Activated T-cell treated with anti-CD3 and anti-CD28 coated beads, Interleukin-2, amount 50 U/mL, for 72 hours (primary cell): ENCODE results near the gene SLC16A2. TPM values are rescaled to one million over a fixed set of nuclear protein-coding genes. Genes with fewer than 3 reads are reported as not detected.

Experiments
- ATAC-seq, 2 donors: fragments of 150-1000 bp; cut with Tn5 transposase; replicated peaks in 1 of 2; 2 replicates each; pipeline ENCODE4 v1.10.0; 2021; ENCODE audit warnings: moderate library complexity in 2 of 2, mild to moderate bottlenecking in 1 of 2
- DNase-seq, 2 donors: peaks; one replicate each; pipeline ENCODE4 v3.0.0; 2021 to 2022; ENCODE audit warnings: mixed read lengths in 1 of 2
- H3K27ac Mint-ChIP-seq: one replicate; pipeline ENCODE4 v1.8.0; 2022; ENCODE audit warnings: mild to moderate bottlenecking, moderate library complexity, mixed read lengths
- H3K27me3 Mint-ChIP-seq: one replicate; pipeline ENCODE4 v1.8.0; 2022; ENCODE audit warnings: low read depth, mixed read lengths
- H3K36me3 Mint-ChIP-seq, 2 donors: one replicate each; pipeline ENCODE4 v1.8.0; 2022; ENCODE audit warnings: mixed read lengths in 2 of 2, mild to moderate bottlenecking in 1 of 2; ENCODE audit not compliant: insufficient read depth in 2 of 2
- H3K4me1 Mint-ChIP-seq: one replicate; pipeline ENCODE4 v1.8.0; 2022; ENCODE audit warnings: low read depth, mixed read lengths
- H3K4me3 Mint-ChIP-seq, 2 donors: one replicate each; pipeline ENCODE4 v1.8.0; 2022; ENCODE audit warnings: mild to moderate bottlenecking in 2 of 2, mixed read lengths in 2 of 2, moderate library complexity in 2 of 2
- H3K9me3 Mint-ChIP-seq, 2 donors: one replicate each; pipeline ENCODE4 v1.8.0; 2022; ENCODE audit warnings: mixed read lengths in 2 of 2
- total RNA-seq, 2 donors: library from RNA; stranded (reverse); gene quantifications; one replicate each; pipeline ENCODE4 v1.2.3, GENCODE V29; 2022

SLC16A2 gene
- under 1 TPM; 0.30 to 0.36 TPM for total RNA-seq

- Mint-ChIP-seq H3K4me3 (peak within 1 kb of the TSS; percentile 83 to 87), H3K27ac (no peak within 1 kb of the TSS), H3K4me1 (peaks cover 11% of the 10 kb centered on the region), H3K9me3 (no peaks in the 10 kb centered on the region), H3K27me3 (peaks cover 62% of the 10 kb centered on the region), H3K36me3 (no peaks in the 10 kb centered on the region)
- DNase-seq = peak; percentile 24 to 38
- peak; percentile 61 to 62 for ATAC-seq
These were observed at the start of gene SLC16A2 for GRCh38 chrX:74421036-74421739. SLC16A2 (plus strand) TSS chrX:74421493; CDS start chrX:74421638, 145 bp downstream.

GRCh38 chrX:74372272-74372671 is 49.0 kb upstream of the SLC16A2 start:
- Mint-ChIP-seq H3K9me3 (no peaks in the 10 kb centered on the region), H3K27ac (no peak overlapping the region), H3K4me3 (peak overlapping the region in 1 of 2 donors; percentile 49), H3K27me3 (peaks cover 64% of the 10 kb centered on the region), H3K36me3 (no peaks in the 10 kb centered on the region), H3K4me1 (peaks cover 9% of the 10 kb centered on the region)
- peak; percentile 5 to 12 for DNase-seq
- peak; percentile 75 to 85 for ATAC-seq

GRCh38 chrX:74377282-74377681 is 44.0 kb upstream of the SLC16A2 start:
- DNase-seq = no peak
- Mint-ChIP-seq H3K4me1 (no peaks in the 10 kb centered on the region), H3K4me3 (no peak overlapping the region), H3K27ac (no peak overlapping the region), H3K27me3 (peaks cover 25% of the 10 kb centered on the region), H3K9me3 (no peaks in the 10 kb centered on the region), H3K36me3 (no peaks in the 10 kb centered on the region)
- no peak for ATAC-seq

GRCh38 chrX:74382613-74383012 is 38.7 kb upstream of the SLC16A2 start:
- DNase-seq = peak; percentile 55 to 62
- Mint-ChIP-seq H3K9me3 (no peaks in the 10 kb centered on the region), H3K27ac (no peak overlapping the region), H3K4me1 (no peaks in the 10 kb centered on the region), H3K4me3 (no peak overlapping the region), H3K36me3 (no peaks in the 10 kb centered on the region), H3K27me3 (peaks cover 19% of the 10 kb centered on the region)
- peak; percentile 69 to 78 for ATAC-seq

- peak; percentile 5 to 23 for DNase-seq
These were observed 37.7 kb upstream of the SLC16A2 start for GRCh38 chrX:74383611-74384010.

GRCh38 chrX:74389016-74389722 is 32.1 kb upstream of the SLC16A2 start:
- Mint-ChIP-seq H3K27ac (no peak overlapping the region), H3K27me3 (peaks cover 44% of the 10 kb centered on the region), H3K4me3 (no peak overlapping the region), H3K36me3 (no peaks in the 10 kb centered on the region), H3K4me1 (no peaks in the 10 kb centered on the region), H3K9me3 (no peaks in the 10 kb centered on the region)
- ATAC-seq (no peak), DNase-seq (no peak)

More at GRCh38 chrX:74383611-74384010, 37.7 kb upstream of the SLC16A2 start:
- no peaks in the 10 kb centered on the region for H3K9me3 Mint-ChIP-seq
- peak; percentile 48 to 49 for ATAC-seq
- no peaks in the 10 kb centered on the region for H3K4me1 Mint-ChIP-seq
- H3K36me3 Mint-ChIP-seq = no peaks in the 10 kb centered on the region
- peaks cover 21% of the 10 kb centered on the region for H3K27me3 Mint-ChIP-seq
- H3K27ac Mint-ChIP-seq = no peak overlapping the region
- H3K4me3 Mint-ChIP-seq = no peak overlapping the region

- DNase-seq = no peak
- Mint-ChIP-seq H3K4me3 (no peak overlapping the region), H3K36me3 (no peaks in the 10 kb centered on the region), H3K4me1 (peaks cover 5% of the 10 kb centered on the region), H3K27me3 (peaks cover 47% of the 10 kb centered on the region), H3K9me3 (no peaks in the 10 kb centered on the region), H3K27ac (no peak overlapping the region)
- ATAC-seq = no peak
These were observed 25.7 kb upstream of the SLC16A2 start for GRCh38 chrX:74395556-74395955.

GRCh38 chrX:74405973-74406489 is 15.3 kb upstream of the SLC16A2 start:
- Mint-ChIP-seq H3K4me3 (no peak overlapping the region), H3K36me3 (no peaks in the 10 kb centered on the region), H3K4me1 (no peaks in the 10 kb centered on the region), H3K27me3 (peaks cover 44% of the 10 kb centered on the region), H3K27ac (no peak overlapping the region), H3K9me3 (peaks cover 0 to 1% of the 10 kb centered on the region in 2 donors)
- DNase-seq (no peak), ATAC-seq (no peak)

- no peak overlapping the region for H3K4me3 Mint-ChIP-seq
- peaks cover 0 to 1% of the 10 kb centered on the region in 2 donors for H3K9me3 Mint-ChIP-seq
- H3K4me1 Mint-ChIP-seq = no peaks in the 10 kb centered on the region
- DNase-seq (no peak), ATAC-seq (peak; percentile 31 to 55)
- H3K27ac Mint-ChIP-seq = no peak overlapping the region
- no peaks in the 10 kb centered on the region for H3K36me3 Mint-ChIP-seq
- peaks cover 34% of the 10 kb centered on the region for H3K27me3 Mint-ChIP-seq
These were observed 13.0 kb upstream of the SLC16A2 start for GRCh38 chrX:74408304-74408703.

- DNase-seq (no peak), ATAC-seq (peak in 1 of 2 donors; percentile 10)
- no peaks in the 10 kb centered on the region for H3K36me3 Mint-ChIP-seq
- H3K27ac Mint-ChIP-seq = no peak overlapping the region
- no peaks in the 10 kb centered on the region for H3K9me3 Mint-ChIP-seq
- H3K4me3 Mint-ChIP-seq = peak overlapping the region; percentile 67 to 71
- H3K4me1 Mint-ChIP-seq = peaks cover 11% of the 10 kb centered on the region
- peaks cover 61% of the 10 kb centered on the region for H3K27me3 Mint-ChIP-seq
These were observed 1.5 kb upstream of the SLC16A2 start for GRCh38 chrX:74419864-74420195.

- H3K4me3 Mint-ChIP-seq = peak overlapping the region; percentile 83 to 87
- peaks cover 62% of the 10 kb centered on the region for H3K27me3 Mint-ChIP-seq
- peak; percentile 44 to 56 for ATAC-seq
- H3K9me3 Mint-ChIP-seq = no peaks in the 10 kb centered on the region
- peak; percentile 8 to 29 for DNase-seq
- H3K27ac Mint-ChIP-seq = no peak overlapping the region
- no peaks in the 10 kb centered on the region for H3K36me3 Mint-ChIP-seq
- H3K4me1 Mint-ChIP-seq = peaks cover 11% of the 10 kb centered on the region
These were observed 877 bp upstream of the SLC16A2 start for GRCh38 chrX:74420196-74421035.

GRCh38 chrX:74421740-74422352 is 553 bp downstream of the SLC16A2 start:
- no peaks in the 10 kb centered on the region for H3K9me3 Mint-ChIP-seq
- no peak overlapping the region for H3K27ac Mint-ChIP-seq
- H3K36me3 Mint-ChIP-seq = no peaks in the 10 kb centered on the region
- H3K27me3 Mint-ChIP-seq = peaks cover 56% of the 10 kb centered on the region
- DNase-seq = no peak
- H3K4me3 Mint-ChIP-seq = peak overlapping the region; percentile 73 to 74
- H3K4me1 Mint-ChIP-seq = peaks cover 11% of the 10 kb centered on the region
- peak; percentile 21 to 27 for ATAC-seq
